Left lung (tissue), 14 donors: ENCODE data around the gene CWC22. TPM values are rescaled to one million over a fixed set of nuclear protein-coding genes. Genes with fewer than 3 reads are reported as not detected.
"Not testable (repeated sequence)": the region's sequence is repeated elsewhere in the genome, so short reads cannot be mapped to it uniquely, and the experiment has no call there.

ENCODE experiments used
- ATAC-seq: fragments of 200-7000 bp; cut with Tn5 transposase; one replicate; pipeline ENCODE4 v1.9.1; 2020; ENCODE audit warnings: moderate library complexity
- DNase-seq, 4 donors: peaks; one replicate each; pipeline ENCODE4 v3.0.0-alpha.2; 2013 to 2020
- H3K27ac ChIP-seq, 2 donors: fragments of 200-600 bp; sonication (generic) in 1 of 2; one replicate each; pipeline versions ENCODE4 v1.5.0 to v1.8.0; 2020 to 2021
- H3K27me3 ChIP-seq, 2 donors: fragments of 200-600 bp; sonication (generic) in 1 of 2; one replicate each; pipeline versions ENCODE4 v1.5.0 to v1.8.0; 2020 to 2021
- H3K36me3 ChIP-seq, 2 donors: fragments of 200-600 bp; sonication (generic) in 1 of 2; one replicate each; pipeline versions ENCODE4 v1.5.0 to v1.8.0; 2020 to 2021
- H3K4me1 ChIP-seq, 2 donors: fragments of 200-600 bp; one replicate each; pipeline ENCODE4 v1.8.0; 2021
- H3K4me3 ChIP-seq, 2 donors: fragments of 200-600 bp; sonication (generic) in 1 of 2; one replicate each; pipeline versions ENCODE4 v1.5.0 to v1.8.0; 2020 to 2021; ENCODE audit warnings: mild to moderate bottlenecking in 1 of 2
- H3K9me3 ChIP-seq, 2 donors: fragments of 200-600 bp; sonication (generic) in 1 of 2; one replicate each; pipeline versions ENCODE4 v1.5.0 to v1.8.0; 2020 to 2021
- intact Hi-C, 2 donors: fragments of 100-400 bp; cut with DNase I; formaldehyde crosslinking; loops; one replicate each; pipeline versions ENCODE4 v1.11.2 to v1.14.2; 2022
- long read RNA-seq, 12 donors: library from polyadenylated mRNA in 2 of 12; unstranded in 2 of 12; transcript quantifications; one replicate each; pipeline ENCODE4 v2.0.0 and lab custom pipeline, GENCODE V29; 2019 to 2026
- polyA plus RNA-seq, 6 donors: library from polyadenylated mRNA; unstranded; fragments of 120-200 nt; gene quantifications; one replicate each; pipeline ENCODE4 v1.2.1, GENCODE V29; 2013; ENCODE audit not compliant: insufficient read length in 6 of 6
- total RNA-seq, 2 donors: library from RNA; stranded (reverse); fragmentation: NEBNext Ultra II Directional; extraction: Animal tissue kit (Norgen Biotek cat#: 25700); gene quantifications; one replicate each; pipeline ENCODE4 v1.2.1, GENCODE V29; 2021
- TF ChIP-seq, protein P1 (sequence below), 2 donors: fragments of 200-600 bp; sonication (generic) in 1 of 2; IDR thresholded peaks; one replicate each; pipeline versions ENCODE4 v1.5.0 to v1.8.0; 2021; ENCODE audit warnings: antibody characterized with exemption in 2 of 2
- donor health status: DM: no; HTN: yes; CAD: no.
- donor health status: DM: no; HTN: no; CAD: no.

Gene CWC22
- total RNA-seq (10 to 100 TPM; 13.9 to 16.0 TPM), polyA plus RNA-seq (10 to 100 TPM; 33.7 to 42.8 (median 40.1) TPM)
- long read RNA-seq, donor 1, transcript CWC22-201 (20 exons, 2,392 nt): major isoform, 5 of 40 reads
- long read RNA-seq, donor 1, partial matches to known transcripts: 35 of 40 reads
- long read RNA-seq, donor 1, other reads (novel, unspliced or antisense): 0 of 40 reads
- long read RNA-seq, donor 2, partial matches to known transcripts: 24 of 28 reads
- long read RNA-seq, donor 2, other reads (novel, unspliced or antisense): 0 of 28 reads
- long read RNA-seq, donor 3, partial matches to known transcripts: 25 of 27 reads
- long read RNA-seq, donor 3, other reads (novel, unspliced or antisense): 0 of 27 reads
- long read RNA-seq, donor 4, partial matches to known transcripts: 6 of 10 reads
- long read RNA-seq, donor 4, other reads (novel, unspliced or antisense): 2 of 10 reads
- long read RNA-seq, donor 5, partial matches to known transcripts: 24 of 27 reads
- long read RNA-seq, donor 5, other reads (novel, unspliced or antisense): 0 of 27 reads
- long read RNA-seq, donor 6, partial matches to known transcripts: 24 of 28 reads
- long read RNA-seq, donor 6, other reads (novel, unspliced or antisense): 0 of 28 reads
- long read RNA-seq, donor 7, partial matches to known transcripts: 15 of 19 reads
- long read RNA-seq, donor 7, other reads (novel, unspliced or antisense): 0 of 19 reads
- long read RNA-seq, donor 8, transcript CWC22-201 (20 exons, 2,392 nt): major isoform, 5 of 28 reads
- long read RNA-seq, donor 8, partial matches to known transcripts: 23 of 28 reads
- long read RNA-seq, donor 8, other reads (novel, unspliced or antisense): 0 of 28 reads
- long read RNA-seq, donor 9: 0 reads
- long read RNA-seq, donor 10, partial matches to known transcripts: 0 of 1 reads
- long read RNA-seq, donor 10, other reads (novel, unspliced or antisense): 1 of 1 reads
- long read RNA-seq, donor 11, partial matches to known transcripts: 6 of 8 reads
- long read RNA-seq, donor 11, other reads (novel, unspliced or antisense): 0 of 8 reads
- long read RNA-seq, donor 12, partial matches to known transcripts: 25 of 28 reads
- long read RNA-seq, donor 12, other reads (novel, unspliced or antisense): 0 of 28 reads

DNA sequence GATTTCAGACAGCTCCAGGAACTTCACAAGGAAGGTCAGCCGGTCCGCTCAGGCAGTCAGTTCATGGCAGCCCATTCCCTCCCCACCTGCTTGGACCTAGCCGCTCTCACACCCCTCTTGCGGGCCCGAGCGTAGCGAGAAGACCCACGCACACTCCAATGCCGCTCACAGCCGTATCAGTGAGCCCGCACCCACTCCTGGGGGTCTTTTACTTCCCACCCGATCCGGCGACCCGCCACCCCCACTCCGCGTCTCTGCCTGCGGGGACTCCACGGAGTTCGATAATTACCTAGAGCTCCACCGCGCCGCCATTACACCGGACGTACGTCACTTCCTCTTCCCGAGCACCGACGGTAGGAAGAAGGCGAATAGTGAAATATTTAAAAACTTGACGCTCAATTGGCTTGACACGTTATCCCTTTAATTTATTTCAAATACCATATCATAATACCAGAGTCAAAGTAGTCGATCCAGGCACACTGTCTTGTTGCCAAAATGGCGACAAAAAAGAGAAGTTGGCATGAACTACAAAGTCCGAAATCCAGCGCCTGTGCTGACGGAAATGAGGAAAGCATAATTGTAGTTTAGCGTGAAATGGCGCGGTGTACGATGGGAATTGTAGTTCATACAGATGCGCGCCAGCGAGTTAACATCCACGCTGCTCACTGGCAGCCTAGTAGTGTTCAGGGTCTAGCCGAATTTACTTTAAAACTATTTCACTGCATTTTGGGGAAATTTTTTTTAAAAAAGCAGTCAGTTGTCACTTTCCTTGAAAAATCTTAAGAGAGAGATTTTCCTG lies at the start of gene CWC22:
CWC22 (minus strand) TSS at position 517 of the 799 bp plus-strand sequence. CDS start 13,956 bp downstream, outside the sequence.
- TF ChIP-seq, protein P1, sequence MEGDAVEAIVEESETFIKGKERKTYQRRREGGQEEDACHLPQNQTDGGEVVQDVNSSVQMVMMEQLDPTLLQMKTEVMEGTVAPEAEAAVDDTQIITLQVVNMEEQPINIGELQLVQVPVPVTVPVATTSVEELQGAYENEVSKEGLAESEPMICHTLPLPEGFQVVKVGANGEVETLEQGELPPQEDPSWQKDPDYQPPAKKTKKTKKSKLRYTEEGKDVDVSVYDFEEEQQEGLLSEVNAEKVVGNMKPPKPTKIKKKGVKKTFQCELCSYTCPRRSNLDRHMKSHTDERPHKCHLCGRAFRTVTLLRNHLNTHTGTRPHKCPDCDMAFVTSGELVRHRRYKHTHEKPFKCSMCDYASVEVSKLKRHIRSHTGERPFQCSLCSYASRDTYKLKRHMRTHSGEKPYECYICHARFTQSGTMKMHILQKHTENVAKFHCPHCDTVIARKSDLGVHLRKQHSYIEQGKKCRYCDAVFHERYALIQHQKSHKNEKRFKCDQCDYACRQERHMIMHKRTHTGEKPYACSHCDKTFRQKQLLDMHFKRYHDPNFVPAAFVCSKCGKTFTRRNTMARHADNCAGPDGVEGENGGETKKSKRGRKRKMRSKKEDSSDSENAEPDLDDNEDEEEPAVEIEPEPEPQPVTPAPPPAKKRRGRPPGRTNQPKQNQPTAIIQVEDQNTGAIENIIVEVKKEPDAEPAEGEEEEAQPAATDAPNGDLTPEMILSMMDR (IDR thresholded peaks at IDR 0.05): no peak
- intact Hi-C loops: no loop called here
- peak; percentile 98 for ATAC-seq

DNA sequence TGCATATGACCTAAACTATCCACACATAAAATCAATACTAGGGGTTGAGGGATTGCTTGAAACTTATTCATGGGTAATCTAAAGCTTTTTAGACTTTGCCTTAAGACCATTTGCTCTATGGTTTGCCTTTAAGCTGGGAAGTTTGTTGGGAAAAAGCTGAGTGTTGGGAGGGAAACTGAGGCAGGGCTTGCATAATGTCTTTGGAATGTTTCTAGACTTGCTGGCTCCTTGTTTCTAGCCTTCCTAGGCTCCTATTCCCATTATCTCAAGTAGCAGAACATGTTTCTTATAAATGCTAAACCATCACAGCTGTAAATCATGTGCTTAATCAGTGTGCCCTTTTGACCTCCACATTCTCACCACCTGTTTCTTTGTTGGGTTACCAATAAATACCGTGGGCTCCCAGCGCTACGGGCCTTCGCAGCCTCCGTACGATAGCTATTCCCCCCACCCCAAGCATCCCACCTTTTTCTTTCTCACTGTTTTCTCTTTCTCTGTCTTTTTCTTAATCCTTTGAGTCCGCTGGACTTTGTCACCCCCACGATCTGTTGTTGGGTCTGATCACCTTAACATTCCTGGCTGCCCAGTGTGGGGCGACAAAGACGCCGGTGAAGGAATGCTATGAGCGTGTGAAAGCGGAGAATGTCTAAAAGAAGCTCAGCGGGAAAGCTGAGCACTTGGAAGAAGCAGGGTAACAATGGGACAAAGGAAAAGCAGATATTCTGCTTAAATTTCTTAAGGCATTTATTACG lies 49.4 kb upstream of the CWC22 start:
- intact Hi-C loops: no loop called here
- H3K27me3 ChIP-seq: no peaks in the 10 kb centered on the region
- ATAC-seq (no peak), DNase-seq (no peak)
- no peaks in the 10 kb centered on the region for H3K4me1 ChIP-seq
- no peak overlapping the region for H3K27ac ChIP-seq
- H3K36me3 ChIP-seq: no peaks in the 10 kb centered on the region
- H3K9me3 ChIP-seq: no peaks in the 10 kb centered on the region
- TF ChIP-seq, protein P1 (IDR thresholded peaks at IDR 0.05): no peak
- no peak overlapping the region for H3K4me3 ChIP-seq

More for the DNA sequence above, at the start of gene CWC22:
- Histone ChIP-seq H3K27me3 (no peaks in the 10 kb centered on the region), H3K36me3 (no peaks in the 10 kb centered on the region), H3K27ac (peak within 1 kb of the TSS; percentile 89 to 94), H3K4me1 (peaks cover 7 to 45% of the 10 kb centered on the region in 2 donors), H3K9me3 (no peaks in the 10 kb centered on the region), H3K4me3 (peak within 1 kb of the TSS; percentile 78 to 81)
- peak; percentile 88 to 96 (median 92) for DNase-seq

DNA sequence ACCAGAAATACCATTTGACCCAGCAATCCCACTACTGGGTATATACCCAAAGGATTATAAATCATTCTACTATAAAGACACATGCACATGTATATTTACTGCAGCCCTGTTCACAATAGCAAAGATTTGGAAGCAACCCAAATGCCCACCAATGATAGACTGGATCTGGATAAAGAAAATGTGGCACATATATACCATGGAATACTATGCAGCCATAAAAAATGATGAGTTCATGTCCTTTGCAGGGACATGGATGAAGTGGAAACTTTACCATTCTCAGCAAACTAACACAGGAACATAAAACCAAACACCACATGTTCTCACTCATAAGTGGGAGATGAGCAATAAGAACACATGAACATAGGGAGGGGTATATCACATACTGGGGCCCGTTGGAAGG lies 47.5 kb upstream of the CWC22 start:
- DNase-seq, H3K27me3 ChIP-seq, intact Hi-C loops: not testable (repeated sequence)

DNA sequence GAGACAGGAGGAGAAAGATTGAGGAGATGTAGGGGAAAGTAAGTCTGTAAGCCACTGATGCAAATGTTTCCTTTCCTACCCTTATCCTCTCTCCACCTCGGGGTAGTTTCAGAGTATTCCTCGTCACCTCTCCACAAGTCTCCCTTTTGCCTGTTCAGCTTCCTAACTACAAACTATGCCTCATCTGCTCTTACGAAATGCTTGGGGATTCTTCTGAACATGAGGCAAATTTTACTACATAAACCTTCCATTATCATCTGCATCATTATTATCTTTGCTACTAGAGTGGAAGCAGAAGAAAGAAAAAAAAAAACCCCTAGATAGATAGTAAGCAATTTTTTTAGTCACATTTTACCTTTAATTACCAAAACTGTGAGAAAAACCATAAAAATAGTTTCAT lies 43.1 kb upstream of the CWC22 start:
- Histone ChIP-seq H3K4me3 (no peak overlapping the region), H3K9me3 (no peaks in the 10 kb centered on the region), H3K27ac (no peak overlapping the region), H3K27me3 (no peaks in the 10 kb centered on the region), H3K4me1 (no peaks in the 10 kb centered on the region), H3K36me3 (no peaks in the 10 kb centered on the region)
- TF ChIP-seq, protein P1 (IDR thresholded peaks at IDR 0.05): no peak
- DNase-seq (no peak), ATAC-seq (no peak)
- intact Hi-C loops: no loop called here

More for the DNA sequence above, 47.5 kb upstream of the CWC22 start:
- not testable (repeated sequence) for H3K27ac ChIP-seq, H3K4me3 ChIP-seq, H3K9me3 ChIP-seq, H3K4me1 ChIP-seq, ATAC-seq, H3K36me3 ChIP-seq
